CD4-positive, alpha-beta memory T cell (primary cell): ENCODE measurements around the gene PTEN. TPM values are rescaled to one million over a fixed set of nuclear protein-coding genes. Genes with fewer than 3 reads are reported as not detected.
"Not testable (repeated sequence)": the region's sequence is repeated elsewhere in the genome, so short reads cannot be mapped to it uniquely, and the experiment has no call there.

Source experiments
- CTCF ChIA-PET: fragments of 350-600 bp; sonication (Branson Sonifier 250); formaldehyde crosslinking; loops from one replicate; lab custom pipeline; 2021; ENCODE audit warnings: inconsistent platforms; ENCODE audit not compliant: partially characterized antibody; lab: Charles Lee
- POLR2A ChIA-PET: fragments of 350-600 bp; sonication (Branson Sonifier 250); formaldehyde crosslinking; loops from one replicate; lab custom pipeline; 2021; ENCODE audit not compliant: partially characterized antibody; lab: Charles Lee
- DNase-seq, 5 donors: peaks; one replicate each; pipeline versions ENCODE4 v3.0.0 to v3.0.0-alpha.2; 2020 to 2022; ENCODE audit warnings: mixed read lengths in 1 of 5
- H3K27ac ChIP-seq: one replicate; pipeline ENCODE4 v1.7.0; 2013; ENCODE audit warnings: low read depth, low read length
- H3K27me3 ChIP-seq: 2 replicates; pipeline ENCODE4 v1.7.0; 2013; ENCODE audit warnings: mild to moderate bottlenecking, low read length, moderate library complexity; ENCODE audit not compliant: insufficient read depth
- H3K36me3 ChIP-seq: 2 replicates; pipeline ENCODE4 v1.7.0; 2013; ENCODE audit warnings: mild to moderate bottlenecking, low read length, moderate library complexity; ENCODE audit not compliant: insufficient read depth
- H3K4me1 ChIP-seq: 2 replicates; pipeline ENCODE4 v1.7.0; 2013; ENCODE audit warnings: mild to moderate bottlenecking, low read length, moderate library complexity; ENCODE audit not compliant: insufficient read depth
- H3K4me3 ChIP-seq, 2 donors: one replicate each; pipeline ENCODE4 v1.7.0; 2013; ENCODE audit warnings: low read length in 2 of 2, mild to moderate bottlenecking in 1 of 2
- H3K9me3 ChIP-seq, 2 donors: one replicate each; pipeline ENCODE4 v1.7.0; 2013; ENCODE audit warnings: low read length in 2 of 2, control low read depth in 1 of 2; ENCODE audit not compliant: control insufficient read depth in 1 of 2
- H3K27ac Mint-ChIP-seq, 7 donors: one replicate each; pipeline ENCODE4 v1.8.0; 2020 to 2021; ENCODE audit warnings: mixed read lengths in 7 of 7, mild to moderate bottlenecking in 6 of 7, inconsistent platforms in 3 of 7, moderate library complexity in 3 of 7
- H3K27me3 Mint-ChIP-seq, 2 donors: one replicate each; pipeline ENCODE4 v1.8.0; 2020 to 2021; ENCODE audit warnings: mixed read lengths in 2 of 2
- H3K36me3 Mint-ChIP-seq, 2 donors: one replicate each; pipeline ENCODE4 v1.8.0; 2020 to 2021; ENCODE audit warnings: mixed read lengths in 2 of 2, inconsistent platforms in 1 of 2, mild to moderate bottlenecking in 1 of 2
- H3K4me1 Mint-ChIP-seq, 4 donors: one replicate each; pipeline ENCODE4 v1.8.0; 2020 to 2021; ENCODE audit warnings: mixed read lengths in 4 of 4, mild to moderate bottlenecking in 1 of 4
- H3K4me3 Mint-ChIP-seq, 8 donors: one replicate each; pipeline ENCODE4 v1.8.0; 2020 to 2021; ENCODE audit warnings: mixed read lengths in 8 of 8, mild to moderate bottlenecking in 7 of 8, moderate library complexity in 6 of 8, inconsistent platforms in 3 of 8
- H3K9me3 Mint-ChIP-seq, 8 donors: one replicate each; pipeline ENCODE4 v1.8.0; 2020 to 2021; ENCODE audit warnings: mixed read lengths in 8 of 8, mild to moderate bottlenecking in 5 of 8, inconsistent platforms in 3 of 8, moderate library complexity in 1 of 8
- intact Hi-C: fragments of 100-400 bp; cut with micrococcal nuclease; formaldehyde crosslinking; loops from one replicate; pipeline ENCODE4 v1.15.1; 2023
- polyA plus RNA-seq, 2 donors: library from polyadenylated mRNA; unstranded; fragments of 300-500 nt; fragmentation: Illumina TruSeq; gene quantifications; one replicate each; pipeline ENCODE4 v1.2.3, GENCODE V29; 2021
- total RNA-seq, 2 experiments: library from RNA; stranded (reverse); gene quantifications; one replicate each; pipeline ENCODE4 v1.2.3, GENCODE V29; 2021

PTEN gene
- total and polyA plus RNA-seq, 4 experiments from 2014 or later: 25.1 to 84.8 (median 57.8) TPM

DNA sequence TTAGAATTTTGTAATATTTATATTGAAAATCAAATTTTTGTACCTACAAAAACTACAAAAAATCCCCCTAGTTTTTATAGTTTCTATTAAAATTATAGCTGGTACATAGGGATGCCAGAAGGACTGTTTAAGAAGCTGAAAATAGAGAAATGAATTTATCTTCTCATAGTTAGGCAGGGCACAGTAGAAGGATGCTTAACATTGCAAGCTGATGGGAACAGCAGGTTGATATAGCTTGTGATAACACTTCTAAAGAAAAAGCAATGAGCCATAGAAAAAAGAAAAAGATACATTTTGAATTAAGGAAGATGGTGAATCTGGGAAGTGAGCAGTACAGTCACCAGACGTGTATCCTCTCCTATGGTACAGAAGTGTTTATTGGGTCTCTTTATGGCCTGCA is 32.0 kb downstream of the PTEN start:
- ChIA-PET CTCF (interaction anchor here (0.6 to 1.2 kb wide), 2 partner anchors 9 to 20 kb away, joined by 3 to 4 read pairs; no protein-coding TSS in a partner anchor), POLR2A (interaction anchor here (1.0 kb wide), 1 partner anchor 33 kb away, joined by 3 read pairs; no protein-coding TSS in a partner anchor)
- no peak overlapping the region for H3K27ac ChIP-seq
- H3K9me3 Mint-ChIP-seq: peaks cover 0 to 20% (median 8%) of the 10 kb centered on the region in 8 donors
- DNase-seq: no peak
- H3K27ac Mint-ChIP-seq: peak overlapping the region in 3 of 7 donors; percentile 25 to 80 (median 29)
- no peaks in the 10 kb centered on the region for H3K27me3 Mint-ChIP-seq
- no peaks in the 10 kb centered on the region for H3K27me3 ChIP-seq
- peaks cover 34% of the 10 kb centered on the region for H3K4me1 ChIP-seq
- no peaks in the 10 kb centered on the region for H3K9me3 ChIP-seq
- H3K4me3 ChIP-seq: no peak overlapping the region
- no peak overlapping the region for H3K4me3 Mint-ChIP-seq
- H3K4me1 Mint-ChIP-seq: peaks cover 37 to 75% (median 53%) of the 10 kb centered on the region in 4 donors
- peaks cover 58 to 62% of the 10 kb centered on the region in 2 donors for H3K36me3 Mint-ChIP-seq
- intact Hi-C loops: no loop called here
- H3K36me3 ChIP-seq: no peaks in the 10 kb centered on the region

DNA sequence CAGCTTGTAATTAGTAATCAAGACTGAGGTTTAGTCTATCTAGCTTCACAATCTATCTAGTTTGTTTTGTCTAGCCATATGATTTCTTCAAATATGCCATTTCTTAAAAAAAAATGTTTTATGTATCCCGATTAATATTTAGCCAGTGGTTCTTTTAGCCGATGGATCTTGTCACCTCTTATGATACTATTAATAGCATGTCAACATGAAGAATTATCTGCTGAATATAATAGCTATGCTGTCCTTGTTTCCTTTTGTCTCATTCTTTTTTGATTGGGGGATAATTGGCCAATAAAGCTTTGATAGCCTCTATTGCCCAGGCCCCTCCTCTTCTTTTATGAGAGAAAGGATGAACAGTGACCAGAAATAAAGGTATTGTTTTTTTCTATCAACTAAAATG is 32.8 kb downstream of the PTEN start:
- Histone ChIP-seq H3K9me3 (no peaks in the 10 kb centered on the region), H3K27me3 (no peaks in the 10 kb centered on the region), H3K27ac (no peak overlapping the region), H3K4me1 (peaks cover 27% of the 10 kb centered on the region), H3K36me3 (no peaks in the 10 kb centered on the region), H3K4me3 (no peak overlapping the region)
- Mint-ChIP-seq H3K4me1 (peaks cover 40 to 75% (median 57%) of the 10 kb centered on the region in 4 donors), H3K36me3 (peaks cover 65 to 70% of the 10 kb centered on the region in 2 donors), H3K9me3 (peaks cover 0 to 26% (median 14%) of the 10 kb centered on the region in 8 donors), H3K4me3 (no peak overlapping the region), H3K27ac (peak overlapping the region in 2 of 7 donors; percentile 2 to 19), H3K27me3 (no peaks in the 10 kb centered on the region)
- ChIA-PET POLR2A (interaction anchor here (0.6 kb wide), 1 partner anchor 35 kb away, joined by 3 read pairs; no protein-coding TSS in a partner anchor), CTCF (no interaction called here)
- DNase-seq: no peak
- intact Hi-C loops: no loop called here

DNA sequence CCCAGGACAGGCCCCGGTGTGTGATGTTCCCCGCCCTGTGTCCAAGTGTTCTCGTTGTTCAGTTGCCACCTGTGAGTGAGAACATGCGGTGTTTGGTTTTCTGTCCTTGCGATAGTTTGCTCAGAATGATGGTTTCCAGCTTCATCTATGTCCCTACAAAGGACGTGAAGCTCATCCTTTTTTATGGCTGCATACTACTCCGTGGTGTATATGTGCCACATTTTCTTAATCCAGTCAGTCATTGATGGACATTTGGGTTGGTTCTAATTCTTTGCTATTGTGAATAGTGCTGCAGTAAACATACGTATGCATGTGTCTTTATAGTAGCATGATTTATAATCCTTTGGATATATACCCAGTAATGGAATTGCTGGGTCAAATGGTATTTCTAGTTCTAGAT is 34.5 kb downstream of the PTEN start:
- H3K4me3 Mint-ChIP-seq, DNase-seq, intact Hi-C loops, H3K4me3 ChIP-seq, H3K27me3 ChIP-seq, H3K27me3 Mint-ChIP-seq, H3K27ac Mint-ChIP-seq, H3K27ac ChIP-seq, CTCF ChIA-PET, H3K36me3 ChIP-seq, POLR2A ChIA-PET, H3K9me3 ChIP-seq: not testable (repeated sequence)
- peaks cover 2 to 40% (median 24%) of the 10 kb centered on the region in 8 donors for H3K9me3 Mint-ChIP-seq
- H3K4me1 ChIP-seq: peaks cover 12% of the 10 kb centered on the region
- peaks cover 35 to 74% (median 54%) of the 10 kb centered on the region in 4 donors for H3K4me1 Mint-ChIP-seq
- H3K36me3 Mint-ChIP-seq: peaks cover 79% of the 10 kb centered on the region in 2 donors

DNA sequence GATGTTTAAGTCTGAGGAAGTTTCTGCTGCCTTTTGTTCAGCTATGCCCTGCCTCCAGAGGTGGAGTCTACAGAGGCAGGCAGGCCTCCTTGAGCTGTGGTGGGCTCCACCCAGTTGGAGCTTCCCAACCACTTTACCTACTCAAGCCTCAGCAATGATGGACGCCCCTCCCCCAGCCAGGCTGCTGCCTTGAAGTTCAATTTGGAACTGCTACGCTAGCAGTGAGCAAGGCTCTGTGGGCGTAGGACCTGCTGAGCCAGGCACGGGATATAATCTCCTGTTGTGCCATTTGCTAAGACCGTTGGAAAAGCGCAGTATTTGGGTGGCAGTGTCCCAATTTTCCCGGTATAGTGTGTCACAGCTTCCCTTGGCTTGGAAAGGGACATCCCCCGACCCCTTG is 40.0 kb downstream of the PTEN start:
- CTCF ChIA-PET, H3K4me3 ChIP-seq: not testable (repeated sequence)
- POLR2A ChIA-PET: interaction anchor here (1.8 kb wide), 1 partner anchor 41 kb away, joined by 5 read pairs; the partner anchor contains the start of genes KLLN and PTEN

DNA sequence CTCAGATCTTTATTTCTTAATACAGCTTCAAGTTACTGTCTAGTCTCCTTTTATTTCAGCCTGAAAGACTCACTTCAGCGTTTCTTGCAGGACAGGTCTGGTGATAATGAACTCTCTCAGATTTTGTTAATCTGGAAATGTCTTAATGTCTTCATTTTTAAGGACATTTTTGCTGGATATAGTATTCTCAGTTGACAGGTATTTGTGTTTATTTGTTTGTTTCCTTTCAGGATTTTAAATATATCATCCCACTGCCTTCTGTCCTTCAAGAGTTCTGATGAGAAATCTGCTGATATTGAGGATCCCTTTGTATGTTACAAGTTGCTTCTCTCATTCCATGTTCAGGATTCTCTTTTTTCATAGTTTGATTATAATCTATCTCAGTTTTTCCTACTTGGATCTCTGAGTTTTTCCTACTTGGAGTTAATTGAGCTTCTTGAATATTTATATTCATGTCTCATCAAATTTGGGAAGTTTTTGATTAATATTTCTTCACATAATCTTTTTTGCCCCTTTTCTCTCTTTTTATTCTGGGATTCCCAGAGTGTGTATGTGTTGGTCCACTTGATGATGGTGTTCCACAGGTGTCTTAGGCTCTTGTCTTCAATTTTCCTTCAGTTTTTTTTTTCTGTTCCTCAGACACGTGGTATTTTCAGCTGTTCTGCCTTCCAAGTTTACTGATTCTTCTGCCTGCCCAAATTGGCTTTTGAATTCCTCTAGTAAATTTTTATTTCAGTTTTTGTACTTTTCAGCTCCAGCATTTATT is 49.9 kb downstream of the PTEN start:
- H3K9me3 Mint-ChIP-seq: peaks cover 0 to 45% (median 33%) of the 10 kb centered on the region in 8 donors

More for the DNA sequence above, 40.0 kb downstream of the PTEN start:
- H3K36me3 ChIP-seq, H3K4me3 Mint-ChIP-seq, intact Hi-C loops, H3K27ac ChIP-seq, H3K27me3 Mint-ChIP-seq, H3K4me1 ChIP-seq, H3K27ac Mint-ChIP-seq, H3K27me3 ChIP-seq, DNase-seq, H3K9me3 ChIP-seq: not testable (repeated sequence)
- H3K36me3 Mint-ChIP-seq: peaks cover 79 to 87% of the 10 kb centered on the region in 2 donors
- peaks cover 2 to 45% (median 27%) of the 10 kb centered on the region in 8 donors for H3K9me3 Mint-ChIP-seq
- H3K4me1 Mint-ChIP-seq: peaks cover 39 to 69% (median 52%) of the 10 kb centered on the region in 4 donors

DNA sequence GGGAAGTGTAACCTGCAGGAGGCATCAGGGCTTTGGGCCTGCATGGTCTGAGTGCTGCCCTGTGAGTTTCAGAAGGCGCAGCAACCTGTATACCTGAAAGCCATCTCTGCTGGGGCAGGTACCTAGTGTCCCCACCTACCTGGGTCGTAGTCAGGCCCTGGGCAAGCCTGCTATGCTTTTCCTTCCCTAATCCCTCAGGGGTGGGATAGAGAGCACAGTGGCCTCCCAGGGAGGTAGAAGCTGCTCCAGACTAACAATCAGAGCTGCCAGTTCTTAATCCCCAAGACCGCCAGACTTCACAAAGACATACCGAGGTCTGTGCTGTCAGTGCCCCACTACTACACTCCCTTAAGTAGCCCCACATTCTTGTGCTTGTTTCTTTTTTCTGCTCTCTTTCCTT is 52.0 kb downstream of the PTEN start:
- Mint-ChIP-seq H3K36me3 (peaks cover 49 to 60% of the 10 kb centered on the region in 2 donors), H3K4me1 (peaks cover 37 to 57% (median 51%) of the 10 kb centered on the region in 4 donors), H3K27me3 (no peaks in the 10 kb centered on the region), H3K27ac (no peak overlapping the region), H3K4me3 (peak overlapping the region in 1 of 8 donors; percentile 41), H3K9me3 (peaks cover 0 to 40% (median 30%) of the 10 kb centered on the region in 8 donors)
- intact Hi-C loops: loop anchor here (5.0 kb wide), 1 partner anchor 53 kb away; the partner anchor contains the start of genes KLLN and PTEN
- no peaks in the 10 kb centered on the region for H3K36me3 ChIP-seq
- peaks cover 0 to 12% of the 10 kb centered on the region in 2 donors for H3K9me3 ChIP-seq
- no peak for DNase-seq
- ChIA-PET CTCF (interaction anchor here (1.4 kb wide), 1 partner anchor 20 kb away, joined by 4 read pairs; no protein-coding TSS in a partner anchor), POLR2A (no interaction called here)
- H3K4me3 ChIP-seq: no peak overlapping the region
- H3K4me1 ChIP-seq: peaks cover 47% of the 10 kb centered on the region
- H3K27me3 ChIP-seq: no peaks in the 10 kb centered on the region
- no peak overlapping the region for H3K27ac ChIP-seq

More for the DNA sequence above, 49.9 kb downstream of the PTEN start:
- Histone ChIP-seq H3K4me3 (no peak overlapping the region), H3K27me3 (no peaks in the 10 kb centered on the region), H3K36me3 (no peaks in the 10 kb centered on the region), H3K9me3 (peaks cover 0 to 12% of the 10 kb centered on the region in 2 donors), H3K4me1 (peaks cover 32% of the 10 kb centered on the region), H3K27ac (no peak overlapping the region)
- Mint-ChIP-seq H3K36me3 (peaks cover 60 to 78% of the 10 kb centered on the region in 2 donors), H3K27ac (peak overlapping the region in 3 of 7 donors; percentile 61 to 65 (median 61)), H3K27me3 (no peaks in the 10 kb centered on the region), H3K4me3 (peak overlapping the region in 3 of 8 donors; percentile 1 to 54 (median 38)), H3K4me1 (peaks cover 30 to 48% (median 43%) of the 10 kb centered on the region in 4 donors)
- intact Hi-C loops: no loop called here
- CTCF ChIA-PET: no interaction called here
- peak in 1 of 5 donors; percentile 14 for DNase-seq
- POLR2A ChIA-PET: interaction anchor here (1.8 kb wide), 1 partner anchor 51 kb away, joined by 4 read pairs; no protein-coding TSS in a partner anchor

DNA sequence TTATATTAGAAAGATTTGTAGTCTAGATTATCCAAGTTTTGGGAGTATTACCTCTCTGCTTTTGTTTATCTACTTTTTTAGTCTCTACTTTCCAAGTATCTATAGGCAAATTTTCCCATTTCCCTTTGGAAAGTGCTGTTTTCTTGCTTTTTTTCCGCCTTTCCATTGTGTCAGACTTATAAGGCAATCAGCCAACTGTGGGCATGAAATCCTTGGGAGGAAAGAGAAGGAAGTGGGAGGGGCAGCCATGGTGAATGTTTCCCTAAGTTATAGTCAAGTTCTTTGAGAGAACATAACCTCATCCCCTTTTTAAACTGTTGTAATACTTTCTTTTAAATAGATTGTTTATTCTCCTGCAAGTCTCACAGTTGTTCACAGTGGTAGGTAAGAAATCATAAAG is 52.6 kb downstream of the PTEN start:
- ChIA-PET CTCF (interaction anchor here (1.4 kb wide), 1 partner anchor 21 kb away, joined by 4 read pairs; no protein-coding TSS in a partner anchor), POLR2A (no interaction called here)
- Mint-ChIP-seq H3K4me1 (peaks cover 38 to 63% (median 49%) of the 10 kb centered on the region in 4 donors), H3K27ac (no peak overlapping the region), H3K27me3 (no peaks in the 10 kb centered on the region), H3K4me3 (peak overlapping the region in 1 of 8 donors; percentile 41), H3K36me3 (peaks cover 43 to 58% of the 10 kb centered on the region in 2 donors), H3K9me3 (peaks cover 0 to 34% (median 30%) of the 10 kb centered on the region in 8 donors)
- no peak for DNase-seq
- H3K4me1 ChIP-seq: peaks cover 47% of the 10 kb centered on the region
- H3K9me3 ChIP-seq: peaks cover 0 to 12% of the 10 kb centered on the region in 2 donors
- no peaks in the 10 kb centered on the region for H3K36me3 ChIP-seq
- H3K27ac ChIP-seq: no peak overlapping the region
- intact Hi-C loops: loop anchor here (5.0 kb wide), 1 partner anchor 54 kb away; the partner anchor contains the start of genes KLLN and PTEN
- H3K27me3 ChIP-seq: no peaks in the 10 kb centered on the region
- no peak overlapping the region for H3K4me3 ChIP-seq
